OCI-LY3 (cell line): ENCODE data around the gene ARG2.

Experiments
- CTCF ChIP-seq: fragments of 200-600, 300-600 bp; sonication (generic); IDR thresholded peaks from 2 replicates; pipeline ENCODE4 v1.5.1; 2014; ENCODE audit warnings: antibody characterized with exemption, low read length, low read depth
- EZH2phosphoT487 ChIP-seq: fragments of 200-600 bp; shearing (Covaris generic); IDR thresholded peaks from 2 replicates; pipeline ENCODE4 v1.6.1; 2018; ENCODE audit warnings: antibody characterized with exemption, mixed run types, low read depth

- TF ChIP-seq CTCF: no peak
- no peak for TF ChIP-seq EZH2phosphoT487
These were observed 55.5 kb downstream of the ARG2 start for GRCh38 chr14:67675219-67675582.
